Natural killer cell (primary cell): Measurements from ENCODE around the gene STK31. TPM values are rescaled to one million over a fixed set of nuclear protein-coding genes. Genes with fewer than 3 reads are reported as not detected.
"Not testable (repeated sequence)": the region's sequence is repeated elsewhere in the genome, so short reads cannot be mapped to it uniquely, and the experiment has no call there.

ENCODE experiments used
- ATAC-seq, 3 donors: fragments of 150-1000 bp in 2 of 3; fragments of 200-7000 bp in 1 of 3; cut with Tn5 transposase; 1 replicate in 1 of 3; 2 replicates in 2 of 3; pipeline ENCODE4 v1.10.0; 2021; ENCODE audit warnings: mild to moderate bottlenecking in 2 of 3, moderate library complexity in 2 of 3
- DNase-seq, 2 donors: peaks; one replicate each; pipeline versions ENCODE4 v3.0.0 to v3.0.0-alpha.2; 2013 to 2021; ENCODE audit warnings: mixed read lengths in 1 of 2
- H3K27ac ChIP-seq: one replicate; pipeline ENCODE4 v1.5.1; 2013; ENCODE audit warnings: mild to moderate bottlenecking, low read length
- H3K27me3 ChIP-seq: one replicate; pipeline ENCODE4 v1.6.1; 2013; ENCODE audit warnings: low read length; ENCODE audit not compliant: control insufficient read depth, insufficient read depth
- H3K36me3 ChIP-seq: one replicate; pipeline ENCODE4 v1.6.1; 2013; ENCODE audit warnings: low read length; ENCODE audit not compliant: control insufficient read depth, insufficient read depth
- H3K4me1 ChIP-seq: one replicate; pipeline ENCODE4 v1.6.1; 2013; ENCODE audit warnings: low read length; ENCODE audit not compliant: control insufficient read depth, insufficient read depth
- H3K4me3 ChIP-seq: one replicate; pipeline ENCODE4 v1.5.1; 2013; ENCODE audit warnings: low read length
- H3K9me3 ChIP-seq: one replicate; pipeline ENCODE4 v1.6.1; 2013; ENCODE audit warnings: low read length; ENCODE audit not compliant: control insufficient read depth, insufficient read depth
- H3K27ac Mint-ChIP-seq, 2 donors: one replicate each; pipeline ENCODE4 v1.8.0; 2022; ENCODE audit warnings: mild to moderate bottlenecking in 2 of 2, mixed read lengths in 2 of 2, moderate library complexity in 1 of 2
- H3K27me3 Mint-ChIP-seq, 2 donors: one replicate each; pipeline ENCODE4 v1.8.0; 2022; ENCODE audit warnings: low read depth in 2 of 2, mixed read lengths in 2 of 2
- H3K36me3 Mint-ChIP-seq: one replicate; pipeline ENCODE4 v1.8.0; 2022; ENCODE audit warnings: mixed read lengths
- H3K4me1 Mint-ChIP-seq, 2 donors: one replicate each; pipeline ENCODE4 v1.8.0; 2022; ENCODE audit warnings: mixed read lengths in 2 of 2
- H3K4me3 Mint-ChIP-seq: one replicate; pipeline ENCODE4 v1.8.0; 2022; ENCODE audit warnings: mild to moderate bottlenecking, moderate library complexity, mixed read lengths
- H3K9me3 Mint-ChIP-seq, 2 donors: one replicate each; pipeline ENCODE4 v1.8.0; 2022; ENCODE audit warnings: mixed read lengths in 2 of 2
- WGBS: methylation state at CpG from one replicate; pipeline ENCODE4 v1.1.7; 2013; ENCODE audit warnings: missing lambda C conversion rate; ENCODE audit not compliant: insufficient coverage; 5-methylcytosine and 5-hydroxymethylcytosine counted together
- intact Hi-C: fragments of 100-400 bp; cut with micrococcal nuclease; formaldehyde crosslinking; loops from one replicate; pipeline ENCODE4 v1.14.2; 2022
- total RNA-seq, 4 donors: library from RNA; stranded (reverse); fragments of 120-200 nt in 1 of 4; gene quantifications; one replicate each; pipeline versions ENCODE4 v1.2.3 to v1.2.4, GENCODE V29; 2013 to 2022
- TF ChIP-seq, protein P1 (sequence below): fragments of 200-600 bp; IDR thresholded peaks from one replicate; pipeline ENCODE4 v1.8.0; 2022; ENCODE audit warnings: antibody characterized with exemption

The STK31 gene
- total RNA-seq, 3 donors from 2014 or later (not counting 1 experiment from before 2014, with no cell fraction given): 0.39 to 1.3 (median 0.94) TPM

DNA sequence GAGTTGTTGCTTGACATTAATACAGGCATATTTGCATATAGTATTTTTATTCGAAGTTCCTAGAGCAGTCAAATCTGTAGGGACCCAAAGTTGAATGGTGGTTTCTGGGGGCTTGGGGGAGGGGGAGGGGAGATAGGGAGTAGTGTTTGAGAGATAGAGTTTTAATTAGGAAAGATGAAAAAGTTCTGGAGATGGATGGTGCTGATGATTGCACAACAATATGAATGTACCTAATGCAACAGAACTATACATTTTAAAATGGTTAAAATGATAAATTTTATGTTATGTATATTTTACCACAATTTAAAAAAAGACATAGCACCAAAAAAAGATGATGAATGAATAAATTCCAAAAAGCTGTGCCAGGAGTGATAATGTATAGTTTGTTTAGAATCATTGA is 41.8 kb downstream of the STK31 start:
- no peaks in the 10 kb centered on the region for H3K27me3 Mint-ChIP-seq
- no peak overlapping the region for H3K4me3 ChIP-seq
- TF ChIP-seq, protein P1, sequence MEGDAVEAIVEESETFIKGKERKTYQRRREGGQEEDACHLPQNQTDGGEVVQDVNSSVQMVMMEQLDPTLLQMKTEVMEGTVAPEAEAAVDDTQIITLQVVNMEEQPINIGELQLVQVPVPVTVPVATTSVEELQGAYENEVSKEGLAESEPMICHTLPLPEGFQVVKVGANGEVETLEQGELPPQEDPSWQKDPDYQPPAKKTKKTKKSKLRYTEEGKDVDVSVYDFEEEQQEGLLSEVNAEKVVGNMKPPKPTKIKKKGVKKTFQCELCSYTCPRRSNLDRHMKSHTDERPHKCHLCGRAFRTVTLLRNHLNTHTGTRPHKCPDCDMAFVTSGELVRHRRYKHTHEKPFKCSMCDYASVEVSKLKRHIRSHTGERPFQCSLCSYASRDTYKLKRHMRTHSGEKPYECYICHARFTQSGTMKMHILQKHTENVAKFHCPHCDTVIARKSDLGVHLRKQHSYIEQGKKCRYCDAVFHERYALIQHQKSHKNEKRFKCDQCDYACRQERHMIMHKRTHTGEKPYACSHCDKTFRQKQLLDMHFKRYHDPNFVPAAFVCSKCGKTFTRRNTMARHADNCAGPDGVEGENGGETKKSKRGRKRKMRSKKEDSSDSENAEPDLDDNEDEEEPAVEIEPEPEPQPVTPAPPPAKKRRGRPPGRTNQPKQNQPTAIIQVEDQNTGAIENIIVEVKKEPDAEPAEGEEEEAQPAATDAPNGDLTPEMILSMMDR: no peak
- H3K27me3 ChIP-seq: no peaks in the 10 kb centered on the region
- H3K4me3 Mint-ChIP-seq: no peak overlapping the region
- no peak overlapping the region for H3K27ac ChIP-seq
- 75% methylated on average over 1 of the region's 1 CpG for WGBS
- intact Hi-C loops: no loop called here
- no peaks in the 10 kb centered on the region for H3K9me3 ChIP-seq
- H3K4me1 Mint-ChIP-seq: no peaks in the 10 kb centered on the region
- H3K36me3 Mint-ChIP-seq: no peaks in the 10 kb centered on the region
- no peaks in the 10 kb centered on the region for H3K4me1 ChIP-seq
- no peak overlapping the region for H3K27ac Mint-ChIP-seq
- ATAC-seq: no peak
- no peaks in the 10 kb centered on the region for H3K36me3 ChIP-seq
- DNase-seq: no peak
- no peaks in the 10 kb centered on the region for H3K9me3 Mint-ChIP-seq

DNA sequence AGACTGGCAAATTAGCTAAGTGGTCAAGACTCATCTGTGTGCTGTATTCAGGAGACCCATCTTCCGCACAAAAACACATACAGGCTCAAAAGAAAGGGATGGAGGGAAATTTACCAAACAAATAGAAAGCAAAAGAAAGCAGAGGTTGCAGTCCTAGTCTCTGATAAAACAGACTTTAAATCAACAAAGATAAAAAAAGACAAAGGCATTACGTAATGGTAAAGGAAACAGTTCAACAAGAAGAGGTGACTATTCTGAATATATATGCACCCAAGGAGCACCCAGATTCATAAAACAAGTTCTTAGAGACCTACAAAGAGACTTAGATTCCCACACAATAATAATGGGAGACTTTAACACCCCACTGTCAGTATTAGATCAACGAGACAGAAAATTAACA is 48.8 kb downstream of the STK31 start:
- not testable (repeated sequence) for H3K36me3 Mint-ChIP-seq

DNA sequence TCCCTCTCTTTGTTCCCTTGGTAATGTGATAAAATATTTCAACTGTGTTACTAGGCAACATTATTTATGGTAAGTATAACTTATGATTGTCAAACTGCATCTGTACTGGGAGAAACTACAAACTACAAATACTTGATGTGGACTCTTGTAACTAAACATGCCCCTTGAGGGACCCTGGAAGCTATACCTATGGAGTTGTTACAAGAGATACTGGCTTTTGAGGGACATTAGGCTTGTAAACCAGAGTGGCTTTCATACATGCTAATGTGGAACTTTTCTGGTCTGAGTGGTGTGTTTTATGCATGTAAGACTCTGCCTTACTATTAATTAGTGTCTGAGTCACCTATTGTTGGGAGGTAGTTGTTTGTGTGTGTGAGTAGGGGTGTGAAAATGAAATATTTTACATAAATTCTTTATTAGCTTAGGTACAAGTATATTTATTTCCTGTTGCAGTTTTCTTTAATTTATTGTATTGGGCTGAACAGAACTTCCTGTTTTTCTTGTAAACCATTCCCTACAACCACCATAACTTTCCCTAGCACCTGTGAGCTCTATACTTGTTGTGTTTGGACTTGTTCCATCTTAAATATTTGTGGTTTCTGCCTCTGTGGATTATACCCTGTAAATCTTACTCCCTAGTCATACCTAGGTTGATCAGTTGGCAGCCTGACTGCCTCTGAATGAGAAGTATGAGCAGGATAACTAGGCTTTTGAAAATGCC is 49.8 kb downstream of the STK31 start:
- intact Hi-C loops: no loop called here
- Mint-ChIP-seq H3K4me1 (no peaks in the 10 kb centered on the region), H3K4me3 (no peak overlapping the region), H3K9me3 (no peaks in the 10 kb centered on the region), H3K36me3 (no peaks in the 10 kb centered on the region), H3K27me3 (no peaks in the 10 kb centered on the region), H3K27ac (no peak overlapping the region)
- Histone ChIP-seq H3K9me3 (no peaks in the 10 kb centered on the region), H3K27me3 (no peaks in the 10 kb centered on the region), H3K36me3 (no peaks in the 10 kb centered on the region), H3K4me1 (no peaks in the 10 kb centered on the region), H3K27ac (no peak overlapping the region), H3K4me3 (no peak overlapping the region)
- TF ChIP-seq, protein P1: no peak
- DNase-seq: no peak
- no peak for ATAC-seq

More for the DNA sequence above, 48.8 kb downstream of the STK31 start:
- DNase-seq, ATAC-seq, H3K4me1 Mint-ChIP-seq, H3K9me3 Mint-ChIP-seq, H3K27me3 Mint-ChIP-seq, H3K4me3 ChIP-seq, H3K27me3 ChIP-seq, H3K4me3 Mint-ChIP-seq, intact Hi-C loops, H3K36me3 ChIP-seq, H3K9me3 ChIP-seq, H3K27ac ChIP-seq, H3K27ac Mint-ChIP-seq, H3K4me1 ChIP-seq: not testable (repeated sequence)
- 96% methylated on average over 2 of the region's 3 CpGs for WGBS

DNA sequence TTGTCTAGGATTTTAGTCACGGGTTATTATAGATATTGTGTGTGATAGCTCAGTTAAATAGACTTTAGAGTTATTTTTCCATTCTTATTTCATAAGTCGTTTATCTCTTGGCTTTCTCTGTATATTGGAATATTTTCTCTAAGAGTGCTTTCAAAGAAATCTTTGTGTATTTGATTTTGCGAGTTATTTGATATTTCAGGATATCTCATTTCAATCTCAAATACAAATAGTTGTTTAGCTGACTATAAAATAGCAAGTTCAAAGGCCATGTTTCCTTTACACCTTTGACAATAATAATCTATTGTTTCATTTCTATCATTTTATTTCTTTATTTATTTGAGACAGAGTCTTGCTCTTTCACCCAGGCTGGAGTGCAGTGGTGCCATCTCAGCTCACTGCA is 55.9 kb downstream of the STK31 start:
- H3K4me1 ChIP-seq: no peaks in the 10 kb centered on the region
- H3K9me3 Mint-ChIP-seq: no peaks in the 10 kb centered on the region
- H3K27me3 Mint-ChIP-seq: no peaks in the 10 kb centered on the region
- H3K27ac Mint-ChIP-seq: no peak overlapping the region
- no peaks in the 10 kb centered on the region for H3K36me3 ChIP-seq
- TF ChIP-seq, protein P1: no peak
- no peaks in the 10 kb centered on the region for H3K4me1 Mint-ChIP-seq
- no peak overlapping the region for H3K4me3 ChIP-seq
- intact Hi-C loops: no loop called here
- no CpG with 5 or more reads among the region's 3 CpGs for WGBS
- no peaks in the 10 kb centered on the region for H3K27me3 ChIP-seq
- no peak overlapping the region for H3K4me3 Mint-ChIP-seq
- DNase-seq: no peak
- ATAC-seq: no peak
- no peaks in the 10 kb centered on the region for H3K36me3 Mint-ChIP-seq
- no peaks in the 10 kb centered on the region for H3K9me3 ChIP-seq
- no peak overlapping the region for H3K27ac ChIP-seq
